DND-41 (cell line): Measurements from ENCODE around the gene GPC6.

Experiments
- CTCF ChIP-seq: IDR thresholded peaks from 2 replicates; pipeline ENCODE4 v1.5.1; 2012; ENCODE audit warnings: borderline replicate concordance, low read length, moderate library complexity, mild to moderate bottlenecking; ENCODE audit not compliant: poor library complexity, severe bottlenecking; ENCODE audit errors: extremely low read depth
- EZH2 ChIP-seq: IDR thresholded peaks from 3 replicates; pipeline ENCODE4 v1.6.1; 2012; ENCODE audit warnings: borderline replicate concordance, low read depth, mild to moderate bottlenecking, moderate library complexity, low read length, inconsistent platforms; ENCODE audit not compliant: severe bottlenecking

- TF ChIP-seq CTCF, result no peak
- no peak for TF ChIP-seq EZH2
Measured at GRCh38 chr13:94020426-94020825, 793.8 kb downstream of the GPC6 start.
